Measurements from ENCODE around the gene GPC3. TPM values are rescaled to one million over a fixed set of nuclear protein-coding genes. Genes with fewer than 3 reads are reported as not detected.
"Not testable (repeated sequence)": the region's sequence is repeated elsewhere in the genome, so short reads cannot be mapped to it uniquely, and the experiment has no call there.

The GPC3 gene
- total RNA-seq, 1 experiment from 2014 or later = 0.24 TPM

GRCh38 chrX:133771086-133771646 is 214.2 kb downstream of the GPC3 start:
- intact Hi-C loops (cut with micrococcal nuclease; ENCODE audit: unreplicated experiment) = no loop called here
- ChIA-PET POLR2A (ENCODE audit: low non-redundant PET) (no interaction called here), CTCF (no interaction called here)
- no peaks in the 10 kb centered on the region for H3K9me3 ChIP-seq (ENCODE audit: low read depth, low read length, poor library complexity, severe bottlenecking)
- H3K36me3 ChIP-seq (ENCODE audit: insufficient read depth, low read length, poor library complexity, severe bottlenecking) = no peaks in the 10 kb centered on the region
- no TSS peak for BruUV-seq (replicated peaks)
- H3K4me3 ChIP-seq (ENCODE audit: low read depth, low read length, poor library complexity, severe bottlenecking) = no peak overlapping the region
- H3K27me3 ChIP-seq (replicated peaks; ENCODE audit: insufficient read depth, low read depth, low read length, poor library complexity) = no peaks in the 10 kb centered on the region
- DNase-seq (ENCODE audit: low spot score) = peak; percentile 4
- no peaks in the 10 kb centered on the region for H3K4me1 ChIP-seq (ENCODE audit: insufficient read depth, low read length, poor library complexity, severe bottlenecking)
- H3K27ac ChIP-seq (ENCODE audit: low read depth, low read length, poor library complexity, severe bottlenecking) = no peak overlapping the region
- TF ChIP-seq EZH2 (IDR thresholded peaks at IDR 0.05; ENCODE audit: borderline replicate concordance, low read depth, low read length, poor library complexity, severe bottlenecking) = no peak
- TF ChIP-seq CTCF (conservative IDR thresholded peaks at IDR 0.05; ENCODE audit: low read depth, low read length) = no peak

GRCh38 chrX:133762976-133763548 is 222.3 kb downstream of the GPC3 start:
- intact Hi-C loops (cut with micrococcal nuclease; ENCODE audit: unreplicated experiment); POLR2A ChIA-PET (ENCODE audit: low non-redundant PET); CTCF ChIA-PET; H3K36me3 ChIP-seq (ENCODE audit: insufficient read depth, low read length, poor library complexity, severe bottlenecking); H3K4me3 ChIP-seq (ENCODE audit: low read depth, low read length, poor library complexity, severe bottlenecking); BruUV-seq (replicated peaks); H3K27ac ChIP-seq (ENCODE audit: low read depth, low read length, poor library complexity, severe bottlenecking); H3K4me1 ChIP-seq (ENCODE audit: insufficient read depth, low read length, poor library complexity, severe bottlenecking); DNase-seq (ENCODE audit: low spot score); H3K9me3 ChIP-seq (ENCODE audit: low read depth, low read length, poor library complexity, severe bottlenecking): not testable (repeated sequence)
- peaks cover 24% of the 10 kb centered on the region for H3K27me3 ChIP-seq (replicated peaks; ENCODE audit: insufficient read depth, low read depth, low read length, poor library complexity)

- Histone ChIP-seq H3K9me3 (ENCODE audit: low read depth, low read length, poor library complexity, severe bottlenecking) (no peaks in the 10 kb centered on the region), H3K36me3 (ENCODE audit: insufficient read depth, low read length, poor library complexity, severe bottlenecking) (no peaks in the 10 kb centered on the region), H3K4me3 (ENCODE audit: low read depth, low read length, poor library complexity, severe bottlenecking) (no peak overlapping the region), H3K4me1 (ENCODE audit: insufficient read depth, low read length, poor library complexity, severe bottlenecking) (no peaks in the 10 kb centered on the region), H3K27ac (ENCODE audit: low read depth, low read length, poor library complexity, severe bottlenecking) (no peak overlapping the region), H3K27me3 (replicated peaks; ENCODE audit: insufficient read depth, low read depth, low read length, poor library complexity) (peaks cover 14% of the 10 kb centered on the region)
- no TSS peak for BruUV-seq (replicated peaks)
- intact Hi-C loops (cut with micrococcal nuclease; ENCODE audit: unreplicated experiment) = no loop called here
- DNase-seq (ENCODE audit: low spot score) = no peak
- no peak for TF ChIP-seq EZH2 (IDR thresholded peaks at IDR 0.05; ENCODE audit: borderline replicate concordance, low read depth, low read length, poor library complexity, severe bottlenecking)
- no peak for TF ChIP-seq CTCF (conservative IDR thresholded peaks at IDR 0.05; ENCODE audit: low read depth, low read length)
- ChIA-PET POLR2A (ENCODE audit: low non-redundant PET) (no interaction called here), CTCF (no interaction called here)
Observed at GRCh38 chrX:133754657-133755056, 230.7 kb downstream of the GPC3 start.

- ChIA-PET CTCF (no interaction called here), POLR2A (ENCODE audit: low non-redundant PET) (no interaction called here)
- Histone ChIP-seq H3K4me1 (ENCODE audit: insufficient read depth, low read length, poor library complexity, severe bottlenecking) (no peaks in the 10 kb centered on the region), H3K36me3 (ENCODE audit: insufficient read depth, low read length, poor library complexity, severe bottlenecking) (no peaks in the 10 kb centered on the region), H3K4me3 (ENCODE audit: low read depth, low read length, poor library complexity, severe bottlenecking) (no peak overlapping the region), H3K27ac (ENCODE audit: low read depth, low read length, poor library complexity, severe bottlenecking) (no peak overlapping the region), H3K9me3 (ENCODE audit: low read depth, low read length, poor library complexity, severe bottlenecking) (no peaks in the 10 kb centered on the region), H3K27me3 (replicated peaks; ENCODE audit: insufficient read depth, low read depth, low read length, poor library complexity) (no peaks in the 10 kb centered on the region)
- TF ChIP-seq EZH2 (IDR thresholded peaks at IDR 0.05; ENCODE audit: borderline replicate concordance, low read depth, low read length, poor library complexity, severe bottlenecking) (no peak), CTCF (conservative IDR thresholded peaks at IDR 0.05; ENCODE audit: low read depth, low read length) (no peak)
- intact Hi-C loops (cut with micrococcal nuclease; ENCODE audit: unreplicated experiment) = no loop called here
- DNase-seq (ENCODE audit: low spot score) = no peak
- no TSS peak for BruUV-seq (replicated peaks)
Observed at GRCh38 chrX:133749951-133750350, 235.4 kb downstream of the GPC3 start.
